Cardiac fibroblast (primary cell): ENCODE measurements around the gene ATXN1.
"Not testable (repeated sequence)": the region's sequence is repeated elsewhere in the genome, so short reads cannot be mapped to it uniquely, and the experiment has no call there.

Source experiments
- DNase-seq, 2 donors: peaks; one replicate each; pipeline versions ENCODE4 v3.0.0 to v3.0.0-alpha.2; 2010; ENCODE audit warnings: low read depth in 2 of 2
- H3K4me3 ChIP-seq, 2 donors: replicated peaks in 1 of 2; 1 replicate in 1 of 2; 2 replicates in 1 of 2; pipeline ENCODE4 v1.5.1; 2011; ENCODE audit warnings: low read depth in 2 of 2, low read length in 2 of 2, mild to moderate bottlenecking in 2 of 2, moderate library complexity in 1 of 2
- TF ChIP-seq, protein P1 (sequence below): IDR thresholded peaks from one replicate; pipeline ENCODE4 v1.5.1; 2011; ENCODE audit warnings: low read depth, mild to moderate bottlenecking, low read length, inconsistent platforms

The ATXN1 gene

DNA sequence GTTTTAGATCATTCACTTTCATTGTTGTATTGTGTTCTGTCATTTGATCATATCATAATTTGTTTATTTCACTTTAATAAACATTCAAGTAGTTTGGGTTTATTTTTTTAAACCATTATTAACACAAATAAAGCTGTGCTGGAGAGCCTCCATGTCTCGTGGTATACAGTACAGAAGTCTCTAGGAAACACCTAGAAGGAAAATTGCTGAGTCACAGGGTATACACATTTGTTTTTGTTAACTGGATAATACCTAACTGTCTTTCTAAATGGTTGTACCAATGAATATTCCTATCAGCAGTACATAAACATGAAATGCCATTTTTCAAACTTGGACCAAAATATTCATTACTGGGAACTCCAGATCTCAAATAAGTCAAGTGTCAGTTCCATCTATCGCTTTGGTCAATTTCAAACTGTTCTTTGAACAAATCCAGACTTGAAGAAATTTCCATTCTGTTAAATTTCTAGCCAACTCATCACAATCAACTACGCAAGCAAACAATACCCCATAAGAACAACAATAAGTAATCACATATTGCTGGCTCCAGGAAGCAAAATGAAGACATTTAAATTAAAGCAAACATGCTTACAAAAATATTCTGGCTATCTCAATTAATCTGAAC, 138.1 kb downstream of the ATXN1 start:
- TF ChIP-seq, protein P1, sequence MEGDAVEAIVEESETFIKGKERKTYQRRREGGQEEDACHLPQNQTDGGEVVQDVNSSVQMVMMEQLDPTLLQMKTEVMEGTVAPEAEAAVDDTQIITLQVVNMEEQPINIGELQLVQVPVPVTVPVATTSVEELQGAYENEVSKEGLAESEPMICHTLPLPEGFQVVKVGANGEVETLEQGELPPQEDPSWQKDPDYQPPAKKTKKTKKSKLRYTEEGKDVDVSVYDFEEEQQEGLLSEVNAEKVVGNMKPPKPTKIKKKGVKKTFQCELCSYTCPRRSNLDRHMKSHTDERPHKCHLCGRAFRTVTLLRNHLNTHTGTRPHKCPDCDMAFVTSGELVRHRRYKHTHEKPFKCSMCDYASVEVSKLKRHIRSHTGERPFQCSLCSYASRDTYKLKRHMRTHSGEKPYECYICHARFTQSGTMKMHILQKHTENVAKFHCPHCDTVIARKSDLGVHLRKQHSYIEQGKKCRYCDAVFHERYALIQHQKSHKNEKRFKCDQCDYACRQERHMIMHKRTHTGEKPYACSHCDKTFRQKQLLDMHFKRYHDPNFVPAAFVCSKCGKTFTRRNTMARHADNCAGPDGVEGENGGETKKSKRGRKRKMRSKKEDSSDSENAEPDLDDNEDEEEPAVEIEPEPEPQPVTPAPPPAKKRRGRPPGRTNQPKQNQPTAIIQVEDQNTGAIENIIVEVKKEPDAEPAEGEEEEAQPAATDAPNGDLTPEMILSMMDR = no peak
- peak; percentile 28 to 42 for DNase-seq
- H3K4me3 ChIP-seq = no peak overlapping the region

DNA sequence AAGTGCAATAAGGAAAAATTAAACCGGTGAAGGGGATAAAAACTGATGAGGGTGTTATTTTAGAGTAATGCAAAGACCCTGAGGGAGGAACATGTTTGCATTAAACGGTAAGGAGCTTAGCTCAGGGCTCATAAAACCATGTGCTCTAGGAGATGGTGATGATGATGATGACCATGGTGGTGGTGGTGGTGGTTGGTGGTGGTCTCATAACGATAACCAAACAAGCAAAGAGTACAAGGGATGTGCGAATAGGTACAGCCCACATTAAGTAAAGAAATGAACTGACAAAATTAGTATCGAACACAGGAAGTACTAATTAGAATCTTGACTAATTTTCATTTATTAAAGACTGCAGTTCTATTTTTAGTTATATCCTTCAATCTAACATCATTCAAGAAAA, 139.1 kb downstream of the ATXN1 start:
- no peak for DNase-seq
- H3K4me3 ChIP-seq = no peak overlapping the region
- TF ChIP-seq, protein P1 = no peak

DNA sequence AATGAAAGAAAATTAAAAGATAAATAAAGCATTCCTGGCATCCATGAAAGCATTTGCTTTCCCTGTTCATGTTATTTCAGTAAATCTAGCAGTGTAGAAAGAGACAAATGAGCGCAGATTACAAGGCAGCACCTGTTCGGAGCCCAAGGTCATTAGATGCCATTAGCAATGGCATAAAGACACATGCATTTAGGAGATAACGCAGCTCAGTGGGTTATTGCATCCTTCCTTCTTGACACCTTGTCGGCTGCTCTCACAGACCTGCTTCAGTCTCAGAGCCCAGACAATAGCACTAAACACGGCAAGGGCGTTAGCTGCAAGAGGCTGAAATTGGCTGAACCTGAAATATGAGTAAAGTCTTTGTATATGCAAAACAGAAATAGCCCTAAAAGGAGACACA, 140.3 kb downstream of the ATXN1 start:
- no peak overlapping the region for H3K4me3 ChIP-seq
- DNase-seq = no peak
- TF ChIP-seq, protein P1 = no peak

DNA sequence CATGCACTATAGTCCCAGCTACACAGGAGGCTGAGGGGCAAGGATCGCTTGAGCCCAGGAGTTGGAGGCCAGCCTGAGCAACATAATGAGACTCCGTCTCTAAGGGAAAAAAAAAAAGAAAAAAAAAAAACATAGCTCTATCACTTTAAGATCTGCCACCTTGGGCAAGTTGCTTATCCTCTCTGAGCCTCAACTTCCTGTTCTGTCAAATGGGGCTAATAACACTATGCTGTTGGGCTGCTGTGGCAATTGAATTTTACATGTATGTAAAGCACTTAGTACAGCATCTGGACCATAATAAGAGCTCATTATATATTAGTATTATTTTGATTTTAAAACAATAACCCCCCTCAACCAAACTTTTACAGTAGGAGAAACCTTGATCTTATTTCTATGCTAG, 141.5 kb downstream of the ATXN1 start:
- TF ChIP-seq, protein P1 = no peak

DNA sequence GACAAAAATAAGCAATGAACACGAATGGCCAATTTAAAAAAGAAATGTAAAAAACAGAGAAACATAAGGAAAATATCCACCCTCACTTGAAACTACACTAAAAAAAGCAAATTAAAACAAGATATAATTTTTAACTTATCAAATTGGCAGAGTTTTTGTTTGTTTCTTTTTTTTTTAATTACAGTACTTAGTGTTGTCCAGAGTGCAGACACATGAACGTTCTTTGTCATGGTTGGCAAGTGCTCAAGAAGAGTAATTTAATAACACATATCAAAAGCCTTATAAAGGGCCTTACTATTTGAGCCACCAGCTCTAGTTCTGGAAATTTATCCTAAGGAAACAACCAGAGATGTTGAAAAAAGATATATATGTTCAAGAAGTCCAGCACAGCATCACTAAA, 142.3 kb downstream of the ATXN1 start:
- TF ChIP-seq, protein P1 = no peak
- H3K4me3 ChIP-seq = no peak overlapping the region
- peak in 1 of 2 donors; percentile 39 for DNase-seq

More for the DNA sequence above, 141.5 kb downstream of the ATXN1 start:
- no peak for DNase-seq
- H3K4me3 ChIP-seq = no peak overlapping the region

DNA sequence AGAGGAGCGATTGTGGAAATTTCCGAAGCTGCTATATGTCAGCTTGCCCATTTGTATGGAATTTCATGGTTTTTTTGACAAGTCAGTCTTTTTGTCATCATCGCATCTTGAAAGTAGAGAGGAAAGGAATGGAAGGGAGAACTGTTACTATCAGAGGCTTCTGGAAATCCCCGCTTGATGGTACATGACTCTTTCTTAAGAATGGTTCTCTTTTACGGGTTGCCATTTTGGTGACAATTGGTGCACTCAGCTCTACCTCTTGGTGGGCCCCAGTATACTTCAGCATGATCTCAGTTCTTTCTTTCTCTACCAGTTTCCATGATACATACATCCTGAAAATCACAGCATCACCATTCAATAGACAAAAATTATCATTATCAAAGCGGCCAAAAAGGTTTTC, 146.0 kb downstream of the ATXN1 start:
- not testable (repeated sequence) for DNase-seq, H3K4me3 ChIP-seq

DNA sequence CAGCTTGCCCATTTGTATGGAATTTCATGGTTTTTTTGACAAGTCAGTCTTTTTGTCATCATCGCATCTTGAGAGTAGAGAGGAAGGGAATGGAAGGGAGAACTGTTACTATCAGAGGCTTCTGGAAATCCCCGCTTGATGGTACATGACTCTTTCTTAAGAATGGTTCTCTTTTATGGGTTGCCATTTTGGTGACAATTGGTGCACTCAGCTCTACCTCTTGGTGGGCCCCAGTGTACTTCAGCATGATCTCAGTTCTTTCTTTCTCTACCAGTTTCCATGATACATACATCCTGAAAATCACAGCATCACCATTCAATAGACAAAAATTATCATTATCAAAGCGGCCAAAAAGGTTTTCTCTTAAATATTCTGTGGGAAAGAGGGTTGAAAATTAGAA, 147.1 kb downstream of the ATXN1 start:
- DNase-seq = not testable (repeated sequence)

DNA sequence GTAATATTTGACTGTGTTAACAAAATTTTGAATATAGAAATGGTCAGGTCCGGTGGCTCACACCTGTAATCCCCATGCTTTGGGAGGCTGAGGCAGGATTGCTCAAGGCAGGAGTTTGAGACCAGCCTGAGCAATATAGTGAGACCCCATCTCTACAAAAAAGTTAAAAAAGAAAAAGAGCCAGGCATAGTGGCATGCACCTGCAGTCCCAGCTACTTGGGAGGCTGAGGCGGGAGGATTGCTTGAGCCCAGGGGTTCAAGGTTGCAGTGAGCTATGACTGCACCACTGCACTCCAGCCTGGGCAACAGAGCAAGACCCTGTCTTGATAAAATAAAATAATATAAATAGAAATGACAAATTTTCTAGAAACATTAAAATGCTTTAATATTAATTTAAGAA, 147.8 kb downstream of the ATXN1 start:
- not testable (repeated sequence) for H3K4me3 ChIP-seq, DNase-seq

More for the DNA sequence above, 147.1 kb downstream of the ATXN1 start:
- H3K4me3 ChIP-seq = not testable (repeated sequence)
